GM12875 (cell line): ENCODE measurements around the gene ZMIZ1.

ENCODE experiments used
- H3K4me3 ChIP-seq: one replicate; pipeline ENCODE4 v1.5.1; 2011; ENCODE audit warnings: low read depth, low read length, control low read depth
- CTCF ChIP-seq: IDR thresholded peaks from 2 replicates; pipeline ENCODE4 v1.5.1; 2011; ENCODE audit warnings: low read depth, mild to moderate bottlenecking, control low read depth, inconsistent platforms, low read length, moderate library complexity, borderline replicate concordance; ENCODE audit not compliant: insufficient read depth

The ZMIZ1 gene

GRCh38 chr10:79068562-79069324 is at the start of gene ZMIZ1:
Gene ZMIZ1 (plus strand): TSS chr10:79068966. CDS start chr10:79201633, 132,667 bp downstream.
- peak; percentile 49 for TF ChIP-seq CTCF
- peak within 1 kb of the TSS; percentile 85 for H3K4me3 ChIP-seq

GRCh38 chr10:79019441-79020014 is 49.2 kb upstream of the ZMIZ1 start:
- TF ChIP-seq CTCF: no peak
- no peak overlapping the region for H3K4me3 ChIP-seq

GRCh38 chr10:79020015-79020491 is 48.7 kb upstream of the ZMIZ1 start:
- no peak for TF ChIP-seq CTCF
- H3K4me3 ChIP-seq: no peak overlapping the region

GRCh38 chr10:79020605-79021004 is 48.2 kb upstream of the ZMIZ1 start:
- no peak for TF ChIP-seq CTCF
- no peak overlapping the region for H3K4me3 ChIP-seq

GRCh38 chr10:79021331-79021907 is 47.3 kb upstream of the ZMIZ1 start:
- TF ChIP-seq CTCF: no peak
- no peak overlapping the region for H3K4me3 ChIP-seq

- TF ChIP-seq CTCF: no peak
- no peak overlapping the region for H3K4me3 ChIP-seq
Observed at GRCh38 chr10:79021948-79022499, 46.7 kb upstream of the ZMIZ1 start.
